Measurements from ENCODE around the gene ABHD6. TPM values are rescaled to one million over a fixed set of nuclear protein-coding genes. Genes with fewer than 3 reads are reported as not detected.

Gene ABHD6
- total and polyA plus RNA-seq, 9 of the 15 experiments (the other 6 are each of a cell fraction or from before 2014, with no cell fraction given), result 0.53 to 3.6 (median 2.5) TPM

DNA sequence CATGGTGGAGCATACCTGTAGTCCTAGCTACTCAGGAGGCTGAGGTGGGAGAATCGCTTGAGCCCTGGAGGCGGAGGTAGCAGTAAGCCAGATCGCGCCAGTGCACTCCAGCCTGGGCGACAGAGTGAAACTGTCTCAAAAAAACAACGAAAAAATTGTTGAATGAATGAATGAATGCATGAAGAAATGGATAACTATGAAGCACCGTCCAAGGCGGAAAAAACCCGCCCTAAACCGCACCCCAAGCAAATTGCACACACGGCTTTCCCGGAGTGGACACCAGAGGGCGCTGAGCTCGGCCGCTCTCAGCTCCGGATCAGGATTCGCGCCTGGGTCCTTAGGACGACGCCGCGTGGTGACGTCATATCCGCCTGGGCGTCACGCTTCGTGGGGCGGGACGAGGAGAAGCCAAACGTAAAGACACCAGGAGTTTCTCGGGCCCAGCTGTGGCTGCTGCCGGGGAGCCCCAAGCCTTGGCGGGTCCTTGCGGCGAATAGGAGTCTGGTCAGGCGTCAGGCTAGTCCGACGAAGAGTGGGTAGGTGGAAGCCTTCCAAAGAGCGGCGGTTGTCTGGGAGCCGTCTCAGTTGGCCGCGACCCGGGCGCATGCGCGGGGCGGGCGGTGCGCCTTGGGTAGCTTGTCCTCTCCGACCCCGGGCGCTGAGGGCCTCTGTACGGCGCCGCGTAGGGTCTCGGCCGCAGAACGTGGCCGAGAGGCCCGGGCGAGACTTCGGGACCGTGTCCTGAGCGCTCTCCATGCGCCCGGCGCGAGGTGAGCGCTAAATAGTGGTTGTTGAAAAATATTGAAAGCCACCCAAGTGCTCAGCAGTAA lies 68.5 kb downstream of the ABHD6 start, which contains the start of the genes HTD2 and RPP14 (continued):
- TF ChIP-seq, protein P1, sequence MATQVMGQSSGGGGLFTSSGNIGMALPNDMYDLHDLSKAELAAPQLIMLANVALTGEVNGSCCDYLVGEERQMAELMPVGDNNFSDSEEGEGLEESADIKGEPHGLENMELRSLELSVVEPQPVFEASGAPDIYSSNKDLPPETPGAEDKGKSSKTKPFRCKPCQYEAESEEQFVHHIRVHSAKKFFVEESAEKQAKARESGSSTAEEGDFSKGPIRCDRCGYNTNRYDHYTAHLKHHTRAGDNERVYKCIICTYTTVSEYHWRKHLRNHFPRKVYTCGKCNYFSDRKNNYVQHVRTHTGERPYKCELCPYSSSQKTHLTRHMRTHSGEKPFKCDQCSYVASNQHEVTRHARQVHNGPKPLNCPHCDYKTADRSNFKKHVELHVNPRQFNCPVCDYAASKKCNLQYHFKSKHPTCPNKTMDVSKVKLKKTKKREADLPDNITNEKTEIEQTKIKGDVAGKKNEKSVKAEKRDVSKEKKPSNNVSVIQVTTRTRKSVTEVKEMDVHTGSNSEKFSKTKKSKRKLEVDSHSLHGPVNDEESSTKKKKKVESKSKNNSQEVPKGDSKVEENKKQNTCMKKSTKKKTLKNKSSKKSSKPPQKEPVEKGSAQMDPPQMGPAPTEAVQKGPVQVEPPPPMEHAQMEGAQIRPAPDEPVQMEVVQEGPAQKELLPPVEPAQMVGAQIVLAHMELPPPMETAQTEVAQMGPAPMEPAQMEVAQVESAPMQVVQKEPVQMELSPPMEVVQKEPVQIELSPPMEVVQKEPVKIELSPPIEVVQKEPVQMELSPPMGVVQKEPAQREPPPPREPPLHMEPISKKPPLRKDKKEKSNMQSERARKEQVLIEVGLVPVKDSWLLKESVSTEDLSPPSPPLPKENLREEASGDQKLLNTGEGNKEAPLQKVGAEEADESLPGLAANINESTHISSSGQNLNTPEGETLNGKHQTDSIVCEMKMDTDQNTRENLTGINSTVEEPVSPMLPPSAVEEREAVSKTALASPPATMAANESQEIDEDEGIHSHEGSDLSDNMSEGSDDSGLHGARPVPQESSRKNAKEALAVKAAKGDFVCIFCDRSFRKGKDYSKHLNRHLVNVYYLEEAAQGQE (IDR thresholded peaks at IDR 0.05; ENCODE audit: borderline replicate concordance), result peak; percentile 81
- TF ChIP-seq, protein P1 (CRISPR knock-in tag; IDR thresholded peaks at IDR 0.05; ENCODE audit: low read depth), result no peak
- no peak for TF ChIP-seq ZNF830 (CRISPR knock-in tag; IDR thresholded peaks at IDR 0.05)
- no peak for TF ChIP-seq NCOA1 (IDR thresholded peaks at IDR 0.05; ENCODE audit: low read depth)
- peak; percentile 62; the same call in 1 of the 2 replicates for TF ChIP-seq ZNF197 (CRISPR knock-in tag; IDR thresholded peaks at IDR 0.05; ENCODE audit: low read depth)
- no peak for TF ChIP-seq ZSCAN32 (CRISPR knock-in tag; IDR thresholded peaks at IDR 0.05)
- TF ChIP-seq, protein P2, sequence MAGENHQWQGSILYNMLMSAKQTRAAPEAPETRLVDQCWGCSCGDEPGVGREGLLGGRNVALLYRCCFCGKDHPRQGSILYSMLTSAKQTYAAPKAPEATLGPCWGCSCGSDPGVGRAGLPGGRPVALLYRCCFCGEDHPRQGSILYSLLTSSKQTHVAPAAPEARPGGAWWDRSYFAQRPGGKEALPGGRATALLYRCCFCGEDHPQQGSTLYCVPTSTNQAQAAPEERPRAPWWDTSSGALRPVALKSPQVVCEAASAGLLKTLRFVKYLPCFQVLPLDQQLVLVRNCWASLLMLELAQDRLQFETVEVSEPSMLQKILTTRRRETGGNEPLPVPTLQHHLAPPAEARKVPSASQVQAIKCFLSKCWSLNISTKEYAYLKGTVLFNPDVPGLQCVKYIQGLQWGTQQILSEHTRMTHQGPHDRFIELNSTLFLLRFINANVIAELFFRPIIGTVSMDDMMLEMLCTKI (IDR thresholded peaks at IDR 0.05; ENCODE audit: partially characterized antibody), result no peak
- peak; percentile 60; the same call in 1 of the 2 replicates for TF ChIP-seq CEBPG (CRISPR knock-in tag; IDR thresholded peaks at IDR 0.05)
- TF ChIP-seq CEBPG (tag; conservative IDR thresholded peaks at IDR 0.05 in 1 of 2, IDR thresholded peaks at IDR 0.05 in 1 of 2), result peak in 1 of 2 experiments; percentile 37; a peak in 1 of 4 replicates
- TF ChIP-seq HMG20B (CRISPR knock-in tag; IDR thresholded peaks at IDR 0.05), result no peak
- TF ChIP-seq, protein P3, sequence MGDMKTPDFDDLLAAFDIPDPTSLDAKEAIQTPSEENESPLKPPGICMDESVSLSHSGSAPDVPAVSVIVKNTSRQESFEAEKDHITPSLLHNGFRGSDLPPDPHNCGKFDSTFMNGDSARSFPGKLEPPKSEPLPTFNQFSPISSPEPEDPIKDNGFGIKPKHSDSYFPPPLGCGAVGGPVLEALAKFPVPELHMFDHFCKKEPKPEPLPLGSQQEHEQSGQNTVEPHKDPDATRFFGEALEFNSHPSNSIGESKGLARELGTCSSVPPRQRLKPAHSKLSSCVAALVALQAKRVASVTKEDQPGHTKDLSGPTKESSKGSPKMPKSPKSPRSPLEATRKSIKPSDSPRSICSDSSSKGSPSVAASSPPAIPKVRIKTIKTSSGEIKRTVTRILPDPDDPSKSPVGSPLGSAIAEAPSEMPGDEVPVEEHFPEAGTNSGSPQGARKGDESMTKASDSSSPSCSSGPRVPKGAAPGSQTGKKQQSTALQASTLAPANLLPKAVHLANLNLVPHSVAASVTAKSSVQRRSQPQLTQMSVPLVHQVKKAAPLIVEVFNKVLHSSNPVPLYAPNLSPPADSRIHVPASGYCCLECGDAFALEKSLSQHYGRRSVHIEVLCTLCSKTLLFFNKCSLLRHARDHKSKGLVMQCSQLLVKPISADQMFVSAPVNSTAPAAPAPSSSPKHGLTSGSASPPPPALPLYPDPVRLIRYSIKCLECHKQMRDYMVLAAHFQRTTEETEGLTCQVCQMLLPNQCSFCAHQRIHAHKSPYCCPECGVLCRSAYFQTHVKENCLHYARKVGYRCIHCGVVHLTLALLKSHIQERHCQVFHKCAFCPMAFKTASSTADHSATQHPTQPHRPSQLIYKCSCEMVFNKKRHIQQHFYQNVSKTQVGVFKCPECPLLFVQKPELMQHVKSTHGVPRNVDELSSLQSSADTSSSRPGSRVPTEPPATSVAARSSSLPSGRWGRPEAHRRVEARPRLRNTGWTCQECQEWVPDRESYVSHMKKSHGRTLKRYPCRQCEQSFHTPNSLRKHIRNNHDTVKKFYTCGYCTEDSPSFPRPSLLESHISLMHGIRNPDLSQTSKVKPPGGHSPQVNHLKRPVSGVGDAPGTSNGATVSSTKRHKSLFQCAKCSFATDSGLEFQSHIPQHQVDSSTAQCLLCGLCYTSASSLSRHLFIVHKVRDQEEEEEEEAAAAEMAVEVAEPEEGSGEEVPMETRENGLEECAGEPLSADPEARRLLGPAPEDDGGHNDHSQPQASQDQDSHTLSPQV (IDR thresholded peaks at IDR 0.05), result peak; percentile 46; the same call in 1 of the 2 replicates

Measured in K562 (cell line).